OCI-LY1 (cell line): ENCODE measurements around the gene KRT1.

Experiments
- H2AFZ ChIP-seq: fragments of 200-600 bp; sonication (generic), shearing (Covaris generic); 2 replicates; pipeline ENCODE4 v1.6.0; 2014; ENCODE audit warnings: antibody characterized with exemption, mild to moderate bottlenecking, low read length
- H3F3A ChIP-seq: fragments of 200-600 bp; sonication (generic), shearing (Covaris generic); 2 replicates; pipeline ENCODE4 v1.6.0; 2014; ENCODE audit warnings: mild to moderate bottlenecking, antibody characterized with exemption, low read length, moderate library complexity; ENCODE audit not compliant: insufficient read depth
- H3K27ac ChIP-seq: fragments of 200-600 bp; sonication (generic); 2 replicates; pipeline ENCODE4 v1.5.1; 2014; ENCODE audit warnings: low read length, mixed run types, mild to moderate bottlenecking, low read depth; ENCODE audit not compliant: poor library complexity, severe bottlenecking
- H3K27me3 ChIP-seq: fragments of 200-600 bp; sonication (generic); 2 replicates; pipeline ENCODE4 v1.6.0; 2014; ENCODE audit warnings: antibody characterized with exemption, mild to moderate bottlenecking, low read length, moderate library complexity; ENCODE audit not compliant: insufficient read depth
- H3K36me3 ChIP-seq: fragments of 200-600 bp; sonication (generic); 2 replicates; pipeline ENCODE4 v1.6.1; 2014; ENCODE audit warnings: mild to moderate bottlenecking, antibody characterized with exemption, low read length, moderate library complexity, mixed read lengths; ENCODE audit not compliant: insufficient read depth
- H3K4me1 ChIP-seq: fragments of 200-600 bp; sonication (generic); 2 replicates; pipeline ENCODE4 v1.5.1; 2014; ENCODE audit warnings: mild to moderate bottlenecking, low read length, moderate library complexity; ENCODE audit not compliant: insufficient read depth, severe bottlenecking
- H3K4me2 ChIP-seq: fragments of 200-600 bp; sonication (generic), shearing (Covaris generic); 2 replicates; pipeline ENCODE4 v1.6.1; 2014; ENCODE audit warnings: low read length
- H3K4me3 ChIP-seq: fragments of 200-600 bp; sonication (generic); 2 replicates; pipeline ENCODE4 v1.5.1; 2014; ENCODE audit warnings: low read length, low read depth, mild to moderate bottlenecking, mixed read lengths; ENCODE audit not compliant: poor library complexity, severe bottlenecking
- H3K79me2 ChIP-seq: fragments of 200-600 bp; shearing (Covaris generic); 2 replicates; pipeline ENCODE4 v1.6.1; 2016; ENCODE audit warnings: mixed run types, low read length, mixed read lengths; ENCODE audit not compliant: insufficient read depth
- H3K9ac ChIP-seq: fragments of 200-600 bp; sonication (generic), shearing (Covaris generic); 2 replicates; pipeline ENCODE4 v1.6.1; 2014; ENCODE audit warnings: mild to moderate bottlenecking, low read length, mixed read lengths
- H3K9me2 ChIP-seq: fragments of 200-600 bp; sonication (generic), shearing (Covaris generic); 2 replicates; pipeline ENCODE4 v1.6.1; 2014; ENCODE audit warnings: low read depth, mild to moderate bottlenecking, low read length, mixed read lengths
- H3K9me3 ChIP-seq: fragments of 200-600 bp; shearing (Covaris generic); 2 replicates; pipeline ENCODE4 v1.6.1; 2014; ENCODE audit warnings: low read length, mixed read lengths
- H4K20me1 ChIP-seq: fragments of 200-600 bp; sonication (generic), shearing (Covaris generic); 2 replicates; pipeline ENCODE4 v1.6.0; 2016; ENCODE audit warnings: mild to moderate bottlenecking, low read length; ENCODE audit not compliant: insufficient read depth
- CTCF ChIP-seq: fragments of 200-600 bp; sonication (generic), shearing (Covaris generic); IDR thresholded peaks from 2 replicates; pipeline ENCODE4 v1.5.1; 2017; ENCODE audit warnings: mild to moderate bottlenecking, antibody characterized with exemption, low read length, moderate library complexity, mixed read lengths
- EZH2 ChIP-seq: fragments of 200-600 bp; sonication (generic), shearing (Covaris generic); IDR thresholded peaks from 2 replicates; pipeline ENCODE4 v1.8.0; 2017; ENCODE audit warnings: borderline replicate concordance, mixed run types, mild to moderate bottlenecking, antibody characterized with exemption, low read length, moderate library complexity, mixed read lengths

The KRT1 gene

DNA sequence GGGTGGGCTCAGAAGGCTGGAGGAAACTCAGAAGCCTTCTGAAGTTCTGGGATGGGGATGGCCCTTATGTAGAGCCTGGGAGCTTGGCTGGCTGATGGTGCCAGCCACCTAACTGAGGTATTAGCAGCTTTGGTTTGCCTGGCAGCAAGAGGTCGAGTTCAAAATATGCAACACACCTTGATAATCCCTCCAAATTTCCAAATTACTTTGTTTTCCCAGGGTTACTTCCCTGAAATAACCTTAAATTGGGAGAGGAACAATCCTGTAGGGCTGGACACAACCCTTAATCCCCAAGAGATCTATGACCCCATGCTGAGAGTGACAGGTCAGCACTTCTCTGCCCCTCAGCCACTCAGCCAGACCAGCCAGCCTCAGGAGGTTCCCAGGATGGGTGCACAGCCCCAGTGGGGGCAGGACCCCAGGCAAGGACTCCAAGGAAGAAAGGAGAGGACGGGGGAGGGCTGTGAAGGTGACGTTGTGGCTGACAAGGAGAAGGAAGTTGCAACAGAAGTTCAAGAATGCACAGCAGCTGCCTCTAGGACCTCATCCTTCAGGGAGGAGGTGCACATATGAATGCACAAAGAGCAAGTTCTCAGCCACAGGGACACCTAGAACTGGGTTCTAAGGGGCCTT lies 41.7 kb upstream of the KRT1 start:
- no peaks in the 10 kb centered on the region for H3K27me3 ChIP-seq
- TF ChIP-seq CTCF (no peak), EZH2 (no peak)

DNA sequence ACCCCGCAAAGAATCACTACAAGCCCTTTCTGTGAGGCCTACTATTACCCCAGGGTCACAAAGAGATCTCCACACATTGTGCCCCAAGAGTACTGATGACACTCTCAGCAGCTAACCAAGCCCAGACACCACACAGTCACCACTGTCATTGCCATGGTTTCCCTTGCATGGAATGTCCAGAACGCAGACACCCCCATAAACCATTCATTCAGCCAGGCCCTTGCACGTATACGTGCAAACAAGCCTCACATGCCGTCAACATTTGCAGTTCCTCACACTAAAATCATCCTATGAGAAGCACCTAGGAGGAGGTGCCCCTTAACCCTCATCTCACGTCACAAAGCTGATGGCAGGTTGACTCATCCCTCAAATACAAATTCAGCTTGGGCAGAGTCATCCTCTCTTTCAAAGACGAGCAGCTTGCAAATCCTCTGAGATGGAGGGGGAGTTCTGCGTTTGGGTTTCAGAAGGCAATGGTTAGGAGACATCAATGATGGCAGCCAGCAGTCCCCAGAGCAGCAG lies 40.2 kb upstream of the KRT1 start:
- Histone ChIP-seq H2AFZ (no peak overlapping the region), H3K9ac (no peak overlapping the region), H3K4me3 (no peak overlapping the region)

More for the DNA sequence above, 41.7 kb upstream of the KRT1 start:
- Histone ChIP-seq H4K20me1 (no peaks in the 10 kb centered on the region), H3K4me2 (no peak overlapping the region), H3K9me3 (no peaks in the 10 kb centered on the region), H3K27ac (no peak overlapping the region), H3K79me2 (no peaks in the 10 kb centered on the region), H3K36me3 (no peaks in the 10 kb centered on the region), H3K9me2 (no peaks in the 10 kb centered on the region), H3K9ac (no peak overlapping the region), H3K4me3 (no peak overlapping the region), H3K4me1 (no peaks in the 10 kb centered on the region), H2AFZ (no peak overlapping the region), H3F3A (no peaks in the 10 kb centered on the region)

GRCh38 chr12:52716061-52716460 lies 35.9 kb upstream of the KRT1 start:
- H3K4me2 ChIP-seq, result no peak overlapping the region
- no peak overlapping the region for H3K4me3 ChIP-seq
- TF ChIP-seq EZH2 (no peak), CTCF (no peak)
- no peaks in the 10 kb centered on the region for H3K9me3 ChIP-seq
- no peak overlapping the region for H3K27ac ChIP-seq
- no peak overlapping the region for H2AFZ ChIP-seq
- no peaks in the 10 kb centered on the region for H4K20me1 ChIP-seq
- no peaks in the 10 kb centered on the region for H3K27me3 ChIP-seq
- H3F3A ChIP-seq, result no peaks in the 10 kb centered on the region
- no peaks in the 10 kb centered on the region for H3K79me2 ChIP-seq
- no peaks in the 10 kb centered on the region for H3K4me1 ChIP-seq
- no peaks in the 10 kb centered on the region for H3K36me3 ChIP-seq
- no peak overlapping the region for H3K9ac ChIP-seq
- H3K9me2 ChIP-seq, result no peaks in the 10 kb centered on the region

More for the DNA sequence above, 40.2 kb upstream of the KRT1 start:
- no peak for TF ChIP-seq EZH2
- TF ChIP-seq CTCF, result no peak
- Histone ChIP-seq H3F3A (no peaks in the 10 kb centered on the region), H3K27me3 (no peaks in the 10 kb centered on the region), H3K9me2 (no peaks in the 10 kb centered on the region), H3K79me2 (no peaks in the 10 kb centered on the region), H3K27ac (no peak overlapping the region), H3K36me3 (no peaks in the 10 kb centered on the region), H3K4me1 (no peaks in the 10 kb centered on the region), H3K4me2 (no peak overlapping the region), H3K9me3 (no peaks in the 10 kb centered on the region), H4K20me1 (no peaks in the 10 kb centered on the region)
